GM19023 (cell line): ENCODE measurements around the gene MMUT.
"Not testable (repeated sequence)": the region's sequence is repeated elsewhere in the genome, so short reads cannot be mapped to it uniquely, and the experiment has no call there.

Experiments
- ATAC-seq: cut with Tn5 transposase; IDR thresholded peaks from one replicate; pipeline ENCODE4 v1.9.1; 2021; ENCODE audit warnings: mild to moderate bottlenecking, moderate library complexity; ENCODE audit not compliant: unreplicated experiment

The MMUT gene

DNA sequence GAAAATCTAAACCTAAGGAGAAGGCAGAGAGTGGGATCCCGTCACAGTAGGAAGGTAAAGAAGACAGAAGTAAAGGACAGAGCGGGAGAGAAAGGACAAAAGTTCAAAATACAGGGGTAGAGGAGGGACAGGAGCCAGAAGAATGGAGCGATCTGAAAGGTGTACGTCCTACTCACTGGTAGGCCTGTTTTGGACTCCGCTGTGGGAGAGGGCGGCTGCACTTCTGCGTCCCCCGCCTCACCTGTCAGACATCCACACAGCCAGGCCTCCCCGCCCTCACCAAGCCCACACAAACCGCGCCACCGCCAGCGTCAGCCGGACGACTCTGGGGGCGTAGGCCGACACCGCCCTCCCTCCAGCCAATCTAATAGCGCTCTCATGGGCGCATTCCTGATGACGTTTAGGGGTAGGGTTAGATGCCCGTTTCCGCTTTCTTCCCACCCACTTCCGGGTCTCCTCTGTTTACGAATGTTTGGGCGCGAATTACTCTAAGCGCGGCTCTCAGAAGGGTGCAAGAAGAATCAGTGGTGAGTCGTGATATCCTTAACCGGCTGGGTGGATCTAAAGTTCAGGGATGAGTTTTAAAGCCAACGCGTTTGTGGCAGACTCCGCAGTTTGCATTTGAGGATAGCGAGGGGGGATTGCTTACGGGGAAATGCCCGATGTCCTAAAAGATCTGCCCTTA is at the start of gene MMUT, which contains the start of gene CENPQ:
TSS of gene MMUT (minus strand) at position 327 of the 685 bp plus-strand sequence. CDS start 3,787 bp downstream, outside the sequence.
TSS of gene CENPQ (plus strand) at position 444 of the 685 bp plus-strand sequence. CDS start 6,807 bp downstream, outside the sequence.
- peak; percentile 99 for ATAC-seq

DNA sequence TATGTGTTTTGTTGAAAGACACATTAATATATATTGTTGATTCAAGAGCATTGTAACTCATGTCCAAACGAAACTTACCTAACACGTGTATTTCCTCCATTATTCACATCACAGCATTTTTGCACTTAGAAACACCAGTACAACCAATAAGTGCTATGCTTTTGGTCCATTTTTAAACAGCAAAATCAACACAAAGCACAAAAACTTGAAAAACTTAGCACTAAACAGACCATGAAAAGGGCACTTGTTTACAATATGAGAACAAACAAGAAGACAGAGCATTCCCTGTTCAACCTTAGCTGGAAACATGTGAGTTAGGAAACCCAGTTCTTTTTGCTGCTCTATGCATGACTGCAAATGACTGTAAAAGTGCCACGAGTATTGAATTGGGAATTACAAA is 46.3 kb upstream of the MMUT start:
- no peak for ATAC-seq

DNA sequence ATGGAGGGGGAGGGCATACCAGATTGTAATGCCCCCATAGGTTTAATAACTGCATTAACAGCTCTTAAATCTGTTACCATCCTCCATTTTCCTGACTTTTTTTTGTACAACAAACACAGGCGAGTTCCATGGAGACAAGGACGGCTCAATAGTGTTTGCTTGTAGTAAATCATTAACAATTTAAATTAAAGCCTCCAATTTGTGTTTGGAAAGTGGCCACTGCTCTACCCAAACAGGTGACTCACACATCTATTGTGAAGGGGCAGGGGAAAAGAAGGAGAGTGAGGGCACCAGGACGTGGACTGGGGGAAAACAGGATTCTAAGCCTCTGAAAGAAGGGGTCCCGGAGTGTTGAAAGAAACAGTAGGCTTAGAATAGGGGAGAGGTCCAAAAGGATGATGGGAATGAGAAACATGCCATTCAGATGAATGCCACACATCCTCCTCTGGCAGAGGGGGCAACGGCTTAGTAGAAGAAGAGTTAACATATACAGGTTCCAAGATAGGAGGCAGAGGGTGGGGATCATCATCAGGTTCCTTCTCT is 43.6 kb upstream of the MMUT start:
- ATAC-seq, result no peak

DNA sequence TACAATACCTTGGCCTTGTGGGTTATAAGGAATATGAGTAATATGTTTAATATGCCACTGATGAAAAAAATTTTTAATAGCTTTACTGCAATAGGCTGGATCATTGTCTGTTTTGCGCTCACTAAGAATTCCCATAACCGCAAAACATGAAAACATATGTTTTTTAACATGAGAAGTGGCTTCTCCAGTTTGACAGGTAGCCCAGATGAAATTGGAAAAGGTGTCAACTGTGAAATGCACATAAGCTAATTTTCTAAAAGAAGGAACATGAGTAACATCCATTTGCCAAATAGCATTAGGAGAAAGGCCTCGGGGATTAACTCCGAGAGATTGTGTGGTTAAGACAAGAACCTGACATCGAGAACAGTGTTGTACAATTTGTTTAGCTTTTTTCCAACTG is 41.6 kb upstream of the MMUT start:
- no peak for ATAC-seq

DNA sequence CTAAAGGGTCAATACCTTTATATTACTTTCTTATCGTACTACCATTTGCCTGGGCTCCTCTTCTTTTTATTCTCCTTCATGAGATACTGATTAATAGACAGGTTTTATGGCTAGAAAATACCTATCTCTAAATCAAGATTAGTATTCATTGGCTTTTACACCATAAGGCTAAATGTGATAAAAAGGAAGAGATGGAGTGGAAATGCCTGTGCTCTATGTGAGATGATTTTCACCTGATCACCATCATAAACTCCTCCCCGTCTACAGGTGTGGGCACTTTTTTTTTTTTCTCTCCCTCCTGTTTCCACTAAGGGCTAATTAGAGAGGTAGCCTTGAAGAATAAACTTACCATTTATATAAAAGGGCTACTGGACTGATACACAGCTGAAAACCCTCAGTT is 36.6 kb upstream of the MMUT start, which contains the start of gene GLYATL3:
TSS of gene GLYATL3 (plus strand) at position 301 of the 400 bp plus-strand sequence. CDS start 12,068 bp downstream, outside the sequence.
- ATAC-seq, result no peak

DNA sequence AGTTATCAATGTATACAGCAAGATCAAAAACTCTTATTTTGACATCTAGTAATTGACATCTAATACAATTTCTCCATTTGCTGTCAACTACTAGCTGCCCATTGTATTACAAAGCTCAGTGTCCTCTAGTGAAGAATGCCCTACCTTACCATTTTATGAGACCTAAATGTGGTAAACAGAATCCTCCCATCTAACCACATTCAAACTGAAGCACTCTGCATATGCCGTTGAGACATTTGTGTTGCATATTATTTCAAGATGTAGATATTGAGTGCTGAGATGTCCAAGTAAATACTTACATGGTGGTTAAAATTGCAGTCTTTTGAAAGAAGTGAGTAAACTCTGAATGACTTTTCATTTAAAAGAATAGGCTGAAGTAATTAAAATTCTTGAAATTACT is 36.1 kb upstream of the MMUT start:
- ATAC-seq, result no peak

DNA sequence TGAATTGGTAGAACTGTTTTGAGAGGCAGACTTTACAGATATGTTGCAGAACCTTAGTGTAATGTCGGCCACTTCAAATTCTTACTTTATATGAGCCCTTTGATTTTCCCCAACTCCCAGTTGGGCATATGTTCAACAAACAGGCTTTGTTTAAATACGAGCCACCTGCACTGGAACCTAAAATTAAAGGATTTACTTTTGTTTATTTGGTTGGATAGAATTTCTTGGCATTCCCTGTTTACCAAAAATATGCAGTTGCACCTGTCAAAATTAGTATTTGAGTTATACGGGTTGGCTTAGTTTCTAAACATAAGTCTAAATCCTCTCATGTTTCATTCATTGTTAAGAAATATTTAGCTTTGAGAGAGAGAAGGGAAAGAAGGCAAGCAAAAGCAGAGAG is 34.3 kb upstream of the MMUT start:
- no peak for ATAC-seq

DNA sequence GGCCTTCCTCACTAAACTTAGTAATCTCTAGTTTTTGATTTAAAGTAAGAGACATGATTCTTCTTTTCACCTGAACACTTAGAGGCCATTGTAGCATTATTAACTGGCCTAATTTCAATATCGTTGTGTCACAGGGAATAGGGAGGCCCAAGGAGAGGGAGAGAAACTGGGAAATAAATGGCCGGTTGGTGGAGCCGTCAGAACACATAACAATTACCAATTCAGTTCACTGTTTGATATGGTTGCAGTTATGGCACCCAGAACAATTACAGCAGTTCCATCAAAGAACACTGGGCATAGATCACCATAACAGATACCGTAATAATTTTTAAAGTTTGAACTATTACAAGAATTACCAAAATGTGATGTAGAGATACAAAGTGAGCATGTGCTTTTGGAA is 27.6 kb upstream of the MMUT start:
- ATAC-seq, result no peak

DNA sequence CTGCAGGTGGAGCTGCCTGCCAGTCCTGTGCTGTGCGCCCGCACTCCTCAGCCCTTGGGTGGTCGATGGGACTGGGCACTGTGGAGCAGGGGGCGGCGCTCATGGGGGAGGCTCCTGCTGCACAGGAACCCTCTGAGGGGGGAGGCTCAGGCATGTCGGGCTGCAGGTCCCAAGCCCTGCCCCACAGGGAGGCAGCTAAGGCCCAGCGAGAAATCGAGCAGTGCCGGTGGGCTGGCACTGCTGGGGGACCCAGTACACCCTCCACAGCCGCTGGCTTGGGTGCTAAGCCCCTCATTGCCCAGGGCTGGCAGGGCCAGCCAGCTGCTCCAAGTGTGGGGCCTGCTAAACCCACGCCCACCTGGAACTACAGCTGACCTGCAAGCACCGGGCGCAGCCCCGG is 20.3 kb upstream of the MMUT start:
- ATAC-seq, result not testable (repeated sequence)

DNA sequence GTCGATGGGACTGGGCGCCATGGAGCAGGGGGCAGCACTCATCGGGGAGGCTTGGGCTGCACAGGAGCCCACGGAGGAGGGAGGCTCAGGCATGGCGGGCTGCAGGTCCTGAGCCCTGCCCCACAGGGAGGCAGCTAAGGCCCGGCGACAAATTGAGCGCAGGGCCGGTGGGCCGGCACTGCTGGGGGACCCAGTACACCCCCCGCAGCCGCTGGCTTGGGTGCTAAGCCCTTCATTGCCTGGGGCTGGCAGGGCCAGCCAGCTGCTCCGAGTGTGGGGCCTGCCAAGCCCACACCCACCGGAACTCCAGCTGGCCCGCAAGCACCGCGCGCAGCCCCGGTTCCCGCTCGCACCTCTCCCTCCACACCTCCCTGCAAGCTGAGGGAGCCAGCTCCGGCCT is 18.8 kb upstream of the MMUT start:
- not testable (repeated sequence) for ATAC-seq

DNA sequence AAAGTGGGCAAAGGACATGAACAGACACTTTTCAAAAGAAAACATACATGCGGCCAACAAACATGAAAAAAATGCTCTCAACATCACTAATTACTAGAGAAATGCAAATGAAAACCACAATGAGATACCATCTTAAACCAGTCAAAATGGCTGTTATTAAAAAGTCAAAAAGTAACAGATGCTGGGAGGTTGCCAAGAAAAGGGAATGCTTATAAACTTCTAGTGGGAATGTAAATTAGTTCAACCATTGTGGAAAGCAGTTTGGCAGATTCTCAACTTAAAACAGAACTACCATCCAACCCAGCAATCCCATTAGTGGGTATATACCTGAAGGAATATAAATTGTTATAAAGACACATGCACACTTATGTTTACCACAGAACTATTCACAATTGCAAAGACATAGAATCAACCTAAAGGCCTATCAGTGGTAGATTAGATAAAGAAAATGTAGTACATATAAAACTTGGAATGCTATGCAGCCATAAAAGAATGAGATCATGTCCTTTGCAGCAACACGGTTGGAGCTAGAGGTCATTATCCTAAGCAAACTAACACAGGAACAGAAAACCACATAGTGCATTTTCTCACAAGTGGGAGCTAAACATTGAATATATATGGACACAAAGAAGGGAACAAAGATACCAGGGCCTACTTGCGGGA is 16.4 kb upstream of the MMUT start:
- ATAC-seq, result no peak

DNA sequence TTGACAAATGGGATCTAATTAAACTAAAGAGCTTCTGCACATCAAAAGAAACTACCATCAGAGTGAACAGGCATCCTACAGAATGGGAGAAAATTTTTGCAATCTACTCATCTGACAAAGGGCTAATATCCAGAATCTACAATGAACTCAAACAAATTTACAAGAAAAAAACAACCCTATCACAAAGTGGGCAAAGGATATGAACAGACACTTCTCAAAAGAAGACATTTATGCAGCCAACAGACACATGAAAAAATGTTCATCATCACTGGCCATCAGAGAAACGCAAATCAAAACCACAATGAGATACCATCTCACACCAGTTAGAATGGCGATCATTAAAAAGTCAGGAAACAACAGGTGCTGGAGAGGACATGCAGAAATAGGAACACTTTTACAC is 13.5 kb upstream of the MMUT start:
- not testable (repeated sequence) for ATAC-seq

DNA sequence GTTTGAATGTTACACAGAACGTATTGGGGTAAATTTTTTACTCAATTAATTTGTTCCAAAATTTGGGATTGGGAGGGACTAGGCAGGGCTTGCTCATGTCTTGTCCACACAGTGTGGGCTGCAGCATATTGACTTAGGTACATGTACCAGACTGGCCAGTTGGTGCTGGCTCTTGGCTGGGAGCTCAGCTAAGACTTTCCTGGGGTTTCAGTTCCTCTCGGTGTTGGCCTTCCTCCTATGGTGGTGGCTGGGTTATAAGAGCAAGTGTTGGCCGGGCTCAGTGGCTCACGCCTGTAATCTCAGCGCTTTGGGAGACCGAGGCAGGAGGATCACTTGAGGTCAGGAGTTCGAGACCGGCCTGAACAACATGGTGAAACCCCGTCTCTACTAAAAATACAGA is 5.0 kb upstream of the MMUT start:
- no peak for ATAC-seq

DNA sequence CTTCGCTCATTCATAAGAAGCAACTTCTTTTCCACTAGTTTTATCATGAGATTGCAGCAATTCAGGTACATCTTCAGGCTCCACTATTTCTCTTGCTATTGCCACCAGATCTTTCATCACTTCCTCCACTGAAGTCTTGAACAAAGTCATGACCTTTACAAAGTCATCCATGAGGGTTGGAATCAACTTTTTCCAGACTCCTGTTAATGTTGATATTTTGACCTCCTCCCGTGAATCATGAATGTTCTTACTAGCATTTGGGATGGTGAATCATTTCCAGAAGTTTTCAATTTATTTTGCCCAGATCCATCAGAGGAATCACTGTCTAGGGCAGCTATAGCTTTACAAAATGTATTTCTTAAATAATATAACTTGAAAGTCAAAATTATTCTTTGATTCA is 1.6 kb upstream of the MMUT start:
- no peak for ATAC-seq

DNA sequence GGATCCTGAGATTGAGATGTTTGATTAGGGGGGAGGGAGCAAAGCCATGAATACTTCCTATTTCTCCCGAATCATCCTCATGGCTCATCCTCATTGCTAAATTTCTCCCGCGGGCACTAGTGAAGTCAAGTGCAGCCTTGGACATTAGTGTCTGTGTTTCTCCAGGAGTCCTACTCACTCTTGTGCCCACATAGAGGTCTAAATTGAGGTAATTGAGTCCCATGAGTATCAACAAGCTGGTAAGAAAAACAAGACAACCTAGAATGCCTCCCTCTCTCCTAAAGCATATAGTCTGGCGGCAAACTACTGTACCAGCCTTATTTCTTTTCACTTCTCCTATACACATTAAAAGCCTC is 537 bp upstream of the MMUT start:
- peak; percentile 1 for ATAC-seq

DNA sequence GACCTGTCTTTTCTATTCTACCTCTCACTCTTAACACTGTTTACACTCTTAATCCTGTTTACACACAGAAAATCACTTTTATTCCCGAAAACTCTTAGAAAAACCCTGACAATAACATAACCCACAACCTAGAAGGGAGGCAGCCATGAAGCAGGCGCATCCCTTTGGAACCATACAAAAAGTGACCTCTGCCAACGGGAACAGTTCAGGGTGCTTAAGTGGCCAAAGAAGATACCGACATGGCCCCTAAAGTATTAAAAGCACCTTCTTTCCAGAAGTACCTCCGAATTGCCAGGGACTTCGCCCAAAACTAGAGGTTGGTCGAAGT is 490 bp downstream of the MMUT start:
- ATAC-seq, result peak; percentile 2

DNA sequence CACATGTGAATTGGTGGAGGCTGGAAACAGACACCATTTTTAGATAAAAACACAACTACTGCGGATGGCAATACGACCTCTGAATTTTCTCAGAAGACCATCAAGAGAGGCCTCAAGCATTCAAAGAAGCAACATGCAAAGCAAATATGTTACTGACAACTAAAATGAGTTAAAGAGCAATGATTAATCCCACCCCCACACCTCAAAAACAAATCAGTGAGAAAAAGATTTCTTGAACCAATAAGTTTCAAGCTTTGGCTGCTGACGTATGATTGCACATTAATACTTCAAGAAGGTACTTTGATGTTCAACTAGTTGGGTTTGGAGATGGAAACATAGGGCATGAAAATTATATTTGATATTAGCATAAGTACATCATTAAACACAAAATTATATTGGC is 982 bp downstream of the MMUT start:
- ATAC-seq, result no peak

DNA sequence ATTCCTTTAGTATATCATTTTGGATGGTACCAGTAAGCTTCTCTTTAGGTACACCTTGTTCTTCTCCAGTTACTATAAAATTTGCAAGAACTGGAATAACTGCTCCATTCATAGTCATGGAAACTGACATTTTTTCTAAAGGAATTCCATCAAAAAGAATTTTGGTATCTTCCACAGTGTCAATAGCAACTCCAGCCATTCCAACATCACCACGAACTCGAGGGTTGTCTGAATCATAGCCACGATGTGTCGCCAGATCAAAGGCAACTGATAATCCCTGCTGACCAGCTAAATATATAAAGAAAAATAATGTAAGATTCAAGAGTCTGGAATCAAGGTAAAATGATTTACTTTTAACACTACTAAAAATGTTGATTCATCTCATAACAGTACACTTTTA is 5.3 kb downstream of the MMUT start:
- no peak for ATAC-seq

DNA sequence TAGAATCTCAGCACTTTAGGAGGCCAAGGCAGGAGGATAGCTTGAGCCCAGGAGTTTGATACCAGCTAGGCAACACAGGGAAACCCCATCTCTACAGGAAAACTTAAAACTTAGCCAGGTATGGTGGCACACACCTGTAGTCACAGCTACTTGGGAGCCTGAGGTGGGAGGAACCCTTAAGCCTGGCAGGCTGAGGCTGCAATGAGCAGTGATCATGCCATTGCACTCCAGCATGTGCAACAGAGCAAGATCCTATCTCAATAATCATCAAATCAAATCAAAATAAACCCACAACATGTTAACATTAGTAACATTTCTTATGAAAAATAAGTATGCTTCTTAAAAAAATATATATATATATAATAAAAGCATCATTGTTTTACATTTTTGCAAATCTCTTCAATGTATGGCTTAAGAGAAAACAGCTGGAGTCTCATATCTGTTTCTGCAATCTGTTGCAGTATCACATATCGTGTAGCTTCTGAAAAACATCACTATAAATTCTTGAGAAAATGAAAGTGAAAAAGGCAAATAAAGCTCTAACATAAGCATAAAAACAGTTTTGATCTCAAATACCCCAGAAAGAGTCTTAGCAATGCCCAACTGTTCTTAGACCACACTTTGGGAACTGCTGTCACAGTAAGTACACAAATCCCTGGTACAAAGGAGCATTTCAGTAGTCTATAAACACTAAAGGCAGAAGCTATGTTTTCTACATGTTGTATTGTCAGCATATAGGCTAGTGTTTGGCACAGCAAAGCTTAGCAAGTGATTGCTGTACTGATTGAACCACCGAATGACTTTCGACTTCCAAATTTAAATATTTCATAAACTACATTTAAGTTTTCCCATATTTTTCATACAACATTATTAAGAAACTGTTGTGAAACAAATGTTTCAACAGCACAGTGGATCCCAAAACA is 8.0 kb downstream of the MMUT start:
- ATAC-seq, result peak; percentile 73

DNA sequence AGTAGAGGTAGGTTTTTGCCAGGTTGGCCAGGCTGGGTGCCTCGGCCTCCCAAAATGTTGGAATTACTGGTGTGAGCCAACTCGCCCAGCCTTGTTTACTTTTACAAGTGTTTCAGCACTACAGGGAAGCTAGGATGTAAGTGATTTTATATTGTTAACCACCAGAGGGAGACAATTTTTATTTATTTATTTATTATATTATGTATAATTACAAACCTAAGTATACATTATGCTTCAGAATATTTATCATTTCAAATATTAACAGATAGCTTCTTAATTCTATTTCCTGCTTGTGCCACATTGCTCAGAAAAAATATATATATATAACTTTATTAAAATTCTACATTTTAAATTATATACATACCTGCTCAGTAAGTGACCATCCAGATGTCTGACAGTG is 9.8 kb downstream of the MMUT start:
- ATAC-seq, result no peak

DNA sequence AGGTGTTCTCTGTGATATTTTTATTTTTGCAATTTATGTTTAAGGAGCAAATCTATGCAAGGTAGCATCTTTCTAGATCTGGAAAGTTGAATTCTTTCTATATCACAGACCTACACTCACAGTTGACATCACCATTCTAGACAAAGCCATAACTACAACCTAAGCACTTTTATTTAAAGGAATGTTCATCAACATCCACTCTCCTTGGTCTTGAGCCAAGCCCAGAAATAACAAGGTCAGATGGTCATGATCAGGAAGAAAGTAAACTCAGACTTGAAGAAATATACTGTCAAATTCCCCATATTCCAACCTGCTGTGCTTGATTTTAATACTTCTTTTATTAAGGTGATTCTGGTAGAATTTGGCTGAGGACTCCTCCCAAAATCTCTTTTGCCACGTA is 32.2 kb downstream of the MMUT start:
- no peak for ATAC-seq
